Erythroblast (primary cell): ENCODE measurements around the gene RASAL1.

Experiments
- GATA1 ChIP-seq: IDR thresholded peaks from 2 replicates; pipeline ENCODE4 v1.6.1; 2011; ENCODE audit warnings: low read depth, mild to moderate bottlenecking, control low read depth, low read length, moderate library complexity
- POLR2A ChIP-seq: IDR thresholded peaks from 2 replicates; pipeline ENCODE4 v1.6.1; 2011; ENCODE audit warnings: mild to moderate bottlenecking, low read length

DNA sequence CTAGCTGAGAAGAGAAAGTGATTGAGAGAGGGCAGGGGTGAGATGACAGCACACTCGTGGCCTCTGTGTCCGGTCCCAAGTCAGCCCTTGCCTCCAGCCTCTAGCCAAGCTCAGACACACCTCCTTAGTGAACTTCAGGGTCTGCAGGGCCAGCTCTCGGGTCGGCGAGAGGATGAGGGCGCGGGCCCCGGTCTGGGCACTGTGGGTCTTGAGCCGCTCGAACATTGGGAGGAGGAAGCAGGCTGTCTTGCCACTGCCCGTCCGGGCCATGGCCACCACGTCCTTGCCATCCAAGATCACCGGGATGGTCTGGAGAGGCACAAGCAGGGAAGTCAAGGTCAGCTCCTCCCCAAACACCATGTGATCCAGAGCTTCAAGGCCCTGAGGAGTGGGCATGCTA is 43.5 kb upstream of the RASAL1 start:
- TF ChIP-seq POLR2A: no peak
- no peak for TF ChIP-seq GATA1
